HepG2 (cell line): ENCODE measurements around the gene CDC42EP5. TPM values are rescaled to one million over a fixed set of nuclear protein-coding genes. Genes with fewer than 3 reads are reported as not detected.

ENCODE experiments used
- ATF5 ChIP-seq: sonication (generic); formaldehyde crosslinking; IDR thresholded peaks from 2 replicates; pipeline ENCODE4 v1.4.0; 2020; ENCODE audit warnings: mild to moderate bottlenecking, low read depth, missing genetic modification reagents
- CERS6 ChIP-seq: sonication (generic); formaldehyde crosslinking; IDR thresholded peaks from 2 replicates; pipeline ENCODE4 v1.5.0; 2020; ENCODE audit warnings: missing genetic modification reagents
- ELF4 ChIP-seq: sonication (generic); formaldehyde crosslinking; IDR thresholded peaks from 2 replicates; pipeline ENCODE4 v1.5.0; 2020; ENCODE audit warnings: missing genetic modification reagents, mild to moderate bottlenecking, moderate library complexity, borderline replicate concordance
- IKZF4 ChIP-seq: sonication (generic); formaldehyde crosslinking; IDR thresholded peaks from 2 replicates; pipeline ENCODE4 v1.5.1; 2020; ENCODE audit warnings: borderline replicate concordance, mild to moderate bottlenecking, low read depth, missing genetic modification reagents; ENCODE audit errors: not compliant biosample characterization
- MLLT10 ChIP-seq: sonication (generic); formaldehyde crosslinking; IDR thresholded peaks from 2 replicates; pipeline ENCODE4 v1.4.0; 2020; ENCODE audit warnings: missing genetic modification reagents
- POLR2AphosphoS2 ChIP-seq: IDR thresholded peaks from 2 replicates; pipeline ENCODE4 v1.6.1; 2011; ENCODE audit warnings: low read depth, low read length, improper control_type of control experiment
- POLR2AphosphoS5 ChIP-seq: IDR thresholded peaks from 2 replicates; pipeline ENCODE4 v1.6.1; 2012; ENCODE audit warnings: low read depth, low read length
- PRMT3 ChIP-seq: sonication (generic); formaldehyde crosslinking; IDR thresholded peaks from 2 replicates; pipeline ENCODE4 v1.8.1; 2022; ENCODE audit warnings: low read depth, mild to moderate bottlenecking, moderate library complexity, missing genetic modification reagents, borderline replicate concordance
- RARG ChIP-seq: sonication (generic); formaldehyde crosslinking; IDR thresholded peaks from 2 replicates; pipeline ENCODE4 v1.4.0; 2020; ENCODE audit warnings: low read depth, mild to moderate bottlenecking, missing genetic modification reagents
- RXRB ChIP-seq: IDR thresholded peaks from 2 replicates; pipeline ENCODE4 v1.6.1; 2016; ENCODE audit warnings: borderline replicate concordance, missing genetic modification reagents, missing compliant biosample characterization
- SP5 ChIP-seq: IDR thresholded peaks from 2 replicates; pipeline ENCODE4 v1.6.1; 2016; ENCODE audit warnings: low read depth, borderline replicate concordance
- ZBTB39 ChIP-seq: sonication (generic); formaldehyde crosslinking; IDR thresholded peaks from 2 replicates; pipeline ENCODE4 v1.5.0; 2020; ENCODE audit warnings: missing genetic modification reagents
- ZMAT3 ChIP-seq: sonication (generic); formaldehyde crosslinking; conservative IDR thresholded peaks from 2 replicates; pipeline ENCODE4 v1.7.0; 2021; ENCODE audit warnings: missing genetic modification reagents
- ZNF136 ChIP-seq: sonication (generic); formaldehyde crosslinking; IDR thresholded peaks from 2 replicates; pipeline ENCODE4 v1.8.1; 2022; ENCODE audit warnings: low read depth, mild to moderate bottlenecking, moderate library complexity, missing genetic modification reagents
- ZNF264 ChIP-seq: sonication (generic); formaldehyde crosslinking; IDR thresholded peaks from 2 replicates; pipeline ENCODE4 v1.4.0; 2020; ENCODE audit warnings: missing genetic modification reagents
- ZNF280D ChIP-seq: sonication (generic); formaldehyde crosslinking; IDR thresholded peaks from 2 replicates; pipeline ENCODE4 v1.5.1; 2020; ENCODE audit warnings: mild to moderate bottlenecking, missing genetic modification reagents
- ZNF768 ChIP-seq: sonication (generic); formaldehyde crosslinking; IDR thresholded peaks from 2 replicates; pipeline ENCODE4 v1.4.0; 2020; ENCODE audit warnings: missing genetic modification reagents
- ZNF770 ChIP-seq: sonication (generic); formaldehyde crosslinking; IDR thresholded peaks from 2 replicates; pipeline ENCODE4 v1.5.0; 2020; ENCODE audit warnings: mild to moderate bottlenecking, missing genetic modification reagents
- polyA plus RNA-seq, 8 experiments: library from polyadenylated mRNA; depleted of rRNA in 3 of 8; stranded (reverse) in 7 of 8; unstranded in 1 of 8; fragments of >200 nt; fragmentation: Illumina TruSeq in 4 of 8; extraction: Trizol in 4 of 8; gene quantifications; 2 replicates each; pipeline versions ENCODE4 v1.2.1 to v1.2.3, GENCODE V29; 2011 to 2016; ENCODE audit warnings: low read depth in 4 of 8, missing spikeins in 1 of 8, mixed read lengths in 1 of 8; ENCODE audit not compliant: insufficient read depth in 1 of 8
- total RNA-seq, 5 experiments: library from RNA; depleted of rRNA; stranded (reverse); fragments of >200 nt; fragmentation: Illumina TruSeq; extraction: Trizol; gene quantifications; 2 replicates each; pipeline ENCODE4 v1.2.3, GENCODE V29; 2016; ENCODE audit warnings: low read depth in 1 of 5

CDC42EP5 gene
- total and polyA plus RNA-seq, 2 of the 13 experiments (the other 11 are each of a cell fraction or from before 2014, with no cell fraction given) = 0.41 to 1.6 TPM

- TF ChIP-seq MLLT10 (CRISPR knock-in tag) = no peak
- TF ChIP-seq POLR2AphosphoS2 = no peak
- TF ChIP-seq RXRB (CRISPR knock-in tag) = peak; percentile 46
- no peak for TF ChIP-seq IKZF4 (CRISPR knock-in tag)
- TF ChIP-seq POLR2AphosphoS5 = peak; percentile 83
- TF ChIP-seq ZNF264 (CRISPR knock-in tag) = no peak
- TF ChIP-seq ZBTB39 (CRISPR knock-in tag) = 0 out of 2 replicates have a peak, but pooled peaks have one; percentile 3
- TF ChIP-seq SP5 (CRISPR knock-in tag) = peak; percentile 42; the same call in 1 of the 2 replicates
- TF ChIP-seq RARG (CRISPR knock-in tag) = no peak
- TF ChIP-seq ZMAT3 (CRISPR knock-in tag) = peak; percentile 46; the same call in 1 of the 2 replicates
- peak; percentile 12; the same call in 1 of the 2 replicates for TF ChIP-seq ZNF770 (CRISPR knock-in tag)
- TF ChIP-seq PRMT3 (CRISPR knock-in tag) = no peak
- no peak for TF ChIP-seq ATF5
- 0 out of 2 replicates have a peak, but pooled peaks have one; percentile 2 for TF ChIP-seq ZNF280D (CRISPR knock-in tag)
- TF ChIP-seq ELF4 = no peak
- peak; percentile 45; the same call in 1 of the 2 replicates for TF ChIP-seq ZNF768 (CRISPR knock-in tag)
- TF ChIP-seq CERS6 (CRISPR knock-in tag) = no peak
- no peak for TF ChIP-seq ZNF136 (CRISPR knock-in tag)
These were observed 9.5 kb downstream of the CDC42EP5 start, which contains the start of gene LENG9 (continued) for GRCh38 chr19:54463531-54464043.
